Gastroesophageal sphincter (tissue), 3 donors: ENCODE data around the gene DES.

Source experiments
- EP300 ChIP-seq: sonication (generic); formaldehyde crosslinking; IDR thresholded peaks from one replicate; pipeline ENCODE4 v1.6.1; 2017; ENCODE audit warnings: antibody characterized with exemption, mild to moderate bottlenecking
- POLR2A ChIP-seq, 2 donors: fragments of 450-650 bp; IDR thresholded peaks; one replicate each; pipeline ENCODE4 v1.6.1; 2017; ENCODE audit warnings: antibody characterized with exemption in 2 of 2, mild to moderate bottlenecking in 2 of 2, moderate library complexity in 1 of 2
- POLR2AphosphoS5 ChIP-seq: sonication (generic); formaldehyde crosslinking; IDR thresholded peaks from one replicate; pipeline ENCODE4 v1.6.1; 2017; ENCODE audit warnings: antibody characterized with exemption
- TF ChIP-seq, protein P1 (sequence below), 4 experiments: fragments of 200-600 bp in 2 of 4; fragments of 450-650 bp in 2 of 4; sonication (generic) in 1 of 4; IDR thresholded peaks; one replicate each; pipeline ENCODE4 v1.5.1; 2017 to 2019; ENCODE audit warnings: antibody characterized with exemption in 4 of 4, mild to moderate bottlenecking in 2 of 4, moderate library complexity in 2 of 4

DNA sequence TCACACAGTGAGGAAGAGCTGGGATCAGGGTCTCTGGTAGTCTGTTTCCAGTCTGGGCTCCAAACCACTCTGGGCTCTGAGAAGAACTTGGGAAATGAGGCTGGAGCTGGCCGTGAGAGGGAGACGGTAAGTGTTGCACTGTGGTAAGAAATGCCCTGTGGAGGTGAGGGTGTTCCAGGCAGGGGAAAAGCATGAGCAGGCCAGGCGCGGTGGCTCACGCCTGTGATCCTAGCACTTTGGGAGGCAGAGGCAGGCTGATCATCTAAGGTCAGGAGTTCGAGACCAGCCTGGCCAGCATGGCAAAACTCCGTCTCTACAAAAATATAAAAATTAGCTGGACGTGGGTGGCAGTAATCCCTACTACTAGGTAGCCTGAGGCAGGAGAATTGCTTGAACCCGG lies 14.3 kb upstream of the DES start:
- TF ChIP-seq POLR2AphosphoS5 (no peak), POLR2A (IDR thresholded peaks at IDR 0.05) (no peak), EP300 (no peak)
- TF ChIP-seq, protein P1, sequence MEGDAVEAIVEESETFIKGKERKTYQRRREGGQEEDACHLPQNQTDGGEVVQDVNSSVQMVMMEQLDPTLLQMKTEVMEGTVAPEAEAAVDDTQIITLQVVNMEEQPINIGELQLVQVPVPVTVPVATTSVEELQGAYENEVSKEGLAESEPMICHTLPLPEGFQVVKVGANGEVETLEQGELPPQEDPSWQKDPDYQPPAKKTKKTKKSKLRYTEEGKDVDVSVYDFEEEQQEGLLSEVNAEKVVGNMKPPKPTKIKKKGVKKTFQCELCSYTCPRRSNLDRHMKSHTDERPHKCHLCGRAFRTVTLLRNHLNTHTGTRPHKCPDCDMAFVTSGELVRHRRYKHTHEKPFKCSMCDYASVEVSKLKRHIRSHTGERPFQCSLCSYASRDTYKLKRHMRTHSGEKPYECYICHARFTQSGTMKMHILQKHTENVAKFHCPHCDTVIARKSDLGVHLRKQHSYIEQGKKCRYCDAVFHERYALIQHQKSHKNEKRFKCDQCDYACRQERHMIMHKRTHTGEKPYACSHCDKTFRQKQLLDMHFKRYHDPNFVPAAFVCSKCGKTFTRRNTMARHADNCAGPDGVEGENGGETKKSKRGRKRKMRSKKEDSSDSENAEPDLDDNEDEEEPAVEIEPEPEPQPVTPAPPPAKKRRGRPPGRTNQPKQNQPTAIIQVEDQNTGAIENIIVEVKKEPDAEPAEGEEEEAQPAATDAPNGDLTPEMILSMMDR (IDR thresholded peaks at IDR 0.05), result no peak
